Endothelial cell of hepatic sinusoid (primary cell): Measurements from ENCODE around the gene FBH1.

Experiments
- in situ Hi-C: cut with HindIII; loops from 2 replicates; pipeline ENCODE4 v1.10.0; 2017; ENCODE audit warnings: low sequenced_read_pairs

FBH1 gene

DNA sequence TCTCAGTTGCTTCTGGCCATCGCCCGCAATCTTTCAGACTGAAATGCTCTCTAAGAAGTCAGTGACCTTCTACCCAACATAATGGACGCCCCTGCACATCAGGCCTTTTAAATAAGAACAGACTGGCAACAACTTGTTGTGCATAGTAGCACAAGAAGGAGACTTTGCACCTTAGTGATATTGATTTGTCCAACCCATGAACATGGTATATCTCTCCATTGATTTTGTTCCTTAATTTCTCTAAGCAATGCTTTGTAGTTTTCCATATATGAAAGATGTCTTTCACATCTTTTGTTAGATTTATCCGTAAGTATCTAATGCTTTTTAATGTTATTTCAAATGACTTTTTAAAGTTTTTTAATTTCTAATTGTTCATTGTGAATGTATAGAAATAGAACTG lies 83.0 kb downstream of the FBH1 start:
- in situ Hi-C loops: no loop called here

GRCh38 chr10:5975641-5976473 lies 85.8 kb downstream of the FBH1 start:
- in situ Hi-C loops: no loop called here

DNA sequence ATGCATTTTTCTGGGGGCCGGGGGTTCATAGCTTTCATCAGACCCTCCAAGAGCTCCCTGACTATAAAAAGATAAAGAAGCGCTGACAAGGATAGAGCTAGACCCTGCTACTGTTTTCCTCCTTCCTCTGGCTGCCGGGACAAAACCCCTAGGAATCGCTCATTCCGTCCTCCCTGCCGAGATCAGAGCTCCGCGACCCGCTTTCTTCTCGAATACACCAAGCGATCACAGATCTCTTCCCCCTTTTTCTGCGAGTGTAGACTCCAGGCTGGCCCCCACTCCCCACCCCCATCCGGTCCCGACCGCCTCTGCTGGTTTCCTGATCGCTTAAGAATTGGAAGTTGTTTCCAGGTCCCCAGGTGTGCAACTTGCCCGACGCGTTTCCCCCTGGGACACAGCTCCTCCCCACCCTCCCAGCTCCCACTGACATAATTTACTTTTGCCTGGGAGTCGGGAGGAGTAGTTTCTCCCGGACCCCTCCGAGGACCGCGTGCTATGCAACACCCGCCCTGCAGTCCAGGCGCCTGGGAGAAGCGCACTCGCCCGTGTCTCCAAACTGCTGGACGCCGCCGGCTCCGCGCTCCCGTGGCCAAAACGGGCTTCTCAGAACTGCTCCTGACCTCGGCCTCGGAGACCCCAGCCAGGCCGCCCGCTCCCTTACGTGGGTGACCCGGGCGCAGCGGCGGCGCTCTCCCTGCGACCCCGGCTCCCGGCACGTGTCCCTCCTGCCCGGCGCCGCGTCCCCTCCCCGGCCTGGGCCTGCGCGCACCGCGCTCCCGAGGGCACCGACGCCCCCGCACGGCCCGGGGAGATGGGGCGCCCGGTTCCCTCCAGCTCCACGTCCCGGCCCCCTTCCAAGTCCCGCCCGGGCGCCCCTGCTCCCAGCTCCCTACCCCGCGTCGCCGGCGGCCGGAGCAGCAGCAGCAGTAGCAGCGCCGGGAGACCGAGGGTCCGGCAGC lies 86.7 kb downstream of the FBH1 start:
- in situ Hi-C loops: no loop called here

DNA sequence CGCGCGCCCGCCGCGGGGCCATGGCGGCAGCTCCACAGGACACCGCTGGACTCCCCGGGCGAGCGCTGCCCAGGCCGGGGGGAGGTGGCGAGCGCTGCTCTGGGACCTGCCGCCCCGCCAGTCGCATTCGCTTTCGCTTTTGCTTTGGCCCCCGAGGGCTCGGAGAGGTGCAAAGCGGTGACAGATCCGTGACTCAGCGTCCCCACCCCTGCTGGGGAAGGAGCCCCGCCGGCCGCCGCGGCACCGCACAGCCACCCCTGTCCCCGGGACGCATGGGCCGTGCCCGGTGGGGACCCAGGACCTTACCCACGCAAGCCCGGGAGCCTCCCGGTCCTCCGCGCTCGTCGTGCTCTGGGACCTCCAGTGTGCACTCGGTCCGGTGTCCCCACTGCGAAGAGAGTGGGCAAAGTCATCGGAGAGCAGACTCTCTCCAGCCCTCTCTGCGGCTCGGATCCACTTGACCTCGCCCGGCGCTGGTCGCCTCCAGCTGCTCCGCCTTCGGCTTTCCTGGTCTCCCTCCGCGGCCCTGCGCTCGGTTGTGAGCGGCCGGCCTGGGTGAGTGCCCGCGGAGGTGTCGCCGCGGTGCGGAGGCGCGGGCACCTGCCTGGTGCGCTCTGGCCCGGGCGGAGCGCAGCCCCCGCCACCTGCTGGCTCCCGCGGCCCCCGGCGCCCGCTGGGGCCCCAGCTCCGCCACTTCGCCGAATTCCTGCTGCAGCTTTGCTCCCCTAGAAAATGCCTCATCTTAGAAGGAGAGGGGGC lies 87.6 kb downstream of the FBH1 start, which contains the start of gene IL15RA:
Gene IL15RA (minus strand): TSS at position 73 of the 759 bp plus-strand sequence. CDS start 51 bp downstream, at position 22.
- in situ Hi-C loops: no loop called here

DNA sequence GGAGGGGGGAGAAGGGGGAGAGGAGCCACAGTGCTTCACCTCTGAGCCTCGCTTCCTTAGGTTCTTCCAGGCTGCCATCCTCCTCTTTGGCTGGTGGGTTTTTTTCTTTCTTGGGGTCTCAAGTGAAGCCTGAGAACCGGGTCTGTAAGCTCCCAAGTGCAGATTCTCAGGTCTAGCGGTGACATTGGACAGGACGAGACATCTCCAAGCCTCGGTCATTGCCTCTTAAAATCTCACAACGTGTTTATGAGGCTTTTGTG lies 88.1 kb downstream of the FBH1 start:
- in situ Hi-C loops: no loop called here

- in situ Hi-C loops: no loop called here
These were observed 91.5 kb downstream of the FBH1 start for GRCh38 chr10:5981529-5981928.

GRCh38 chr10:5983774-5984173 lies 93.7 kb downstream of the FBH1 start:
- in situ Hi-C loops: no loop called here

- in situ Hi-C loops: no loop called here
These were observed 95.0 kb downstream of the FBH1 start for GRCh38 chr10:5985029-5985428.
